GM19452 (cell line): ENCODE data around the gene ZNF470.

Source experiments
- ATAC-seq: cut with Tn5 transposase; IDR thresholded peaks from one replicate; pipeline ENCODE4 v1.9.1; 2021; ENCODE audit not compliant: unreplicated experiment

Gene ZNF470

DNA sequence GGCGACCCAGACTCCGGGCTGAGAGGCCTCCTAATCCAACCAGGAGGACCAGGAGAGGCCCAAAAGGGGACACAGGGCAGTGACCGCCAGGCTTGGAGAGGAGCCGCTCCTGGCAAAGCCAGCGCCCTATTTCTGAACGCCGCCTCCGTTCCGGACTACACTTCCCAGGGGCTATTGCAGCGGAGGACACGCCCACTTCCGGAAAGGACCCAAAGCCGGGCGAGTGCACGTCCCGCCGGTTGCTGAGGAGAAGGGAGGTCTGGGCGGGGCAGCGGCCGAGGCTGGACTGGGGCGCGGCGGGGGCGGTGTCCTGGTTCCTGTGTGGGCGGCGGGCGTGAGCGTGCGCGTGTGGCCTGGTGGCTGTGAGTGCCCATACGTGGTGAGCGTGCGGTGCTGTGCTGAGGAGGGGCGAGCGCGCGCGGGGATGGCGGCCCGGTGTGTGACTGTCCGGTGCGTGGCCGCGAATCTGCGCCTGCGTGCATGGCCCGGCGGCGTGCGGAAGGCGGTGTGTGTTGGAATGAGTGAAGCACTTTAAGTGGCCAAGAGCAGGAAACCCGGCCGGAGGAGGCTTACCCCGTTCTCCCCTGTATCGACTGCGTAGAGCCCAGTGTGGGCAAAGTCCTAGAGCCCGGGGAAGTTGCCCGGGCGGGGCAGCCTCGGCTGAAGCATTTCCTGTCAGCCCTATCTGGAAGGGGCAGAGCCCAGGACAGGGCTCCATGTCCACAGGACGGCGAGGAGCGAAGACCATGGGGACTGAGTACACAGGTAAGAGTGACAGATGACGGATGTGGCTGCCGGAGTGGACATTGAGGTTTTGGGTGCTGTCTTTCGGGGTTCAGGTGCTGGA lies at the start of gene ZNF470:
TSS of gene ZNF470 (plus strand) at position 195 of the 847 bp plus-strand sequence. CDS start 2,844 bp downstream, outside the sequence.
- peak; percentile 98 for ATAC-seq

DNA sequence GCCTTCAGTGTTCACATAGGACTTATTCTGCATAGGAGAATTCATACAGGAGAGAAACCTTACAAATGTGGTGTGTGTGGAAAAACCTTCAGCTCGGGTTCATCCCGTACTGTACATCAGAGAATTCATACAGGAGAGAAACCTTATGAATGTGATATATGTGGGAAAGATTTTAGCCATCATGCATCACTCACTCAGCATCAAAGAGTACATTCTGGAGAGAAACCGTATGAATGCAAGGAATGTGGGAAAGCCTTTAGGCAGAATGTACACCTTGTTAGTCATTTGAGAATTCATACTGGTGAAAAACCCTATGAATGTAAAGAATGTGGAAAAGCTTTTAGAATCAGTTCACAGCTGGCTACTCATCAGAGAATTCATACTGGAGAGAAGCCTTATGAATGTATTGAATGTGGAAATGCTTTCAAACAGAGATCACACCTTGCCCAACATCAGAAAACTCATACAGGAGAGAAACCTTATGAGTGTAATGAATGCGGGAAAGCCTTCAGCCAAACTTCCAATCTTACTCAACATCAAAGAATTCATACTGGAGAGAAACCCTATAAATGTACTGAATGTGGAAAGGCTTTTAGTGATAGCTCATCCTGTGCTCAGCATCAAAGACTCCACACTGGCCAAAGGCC lies 41.9 kb upstream of the ZNF470 start:
- ATAC-seq: no peak

DNA sequence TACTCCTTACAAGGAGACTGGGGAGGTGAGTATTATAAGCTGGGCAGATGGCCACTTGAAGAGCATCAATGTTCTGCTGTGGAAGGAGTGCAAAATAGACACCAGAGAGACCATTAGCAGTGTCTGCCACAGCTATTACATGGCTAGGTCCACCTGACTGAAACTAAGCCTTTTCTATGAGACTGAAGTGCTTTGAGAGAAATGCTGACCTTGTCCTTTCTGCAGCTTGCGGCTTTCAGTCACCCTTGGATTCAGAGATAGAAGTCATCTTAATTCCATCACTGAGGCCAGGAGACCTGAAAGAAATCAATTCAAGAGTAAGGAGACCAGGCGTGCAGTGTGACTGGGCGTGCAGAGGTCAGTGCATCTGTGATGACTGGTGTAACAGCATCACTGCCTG lies 29.8 kb upstream of the ZNF470 start:
- no peak for ATAC-seq

DNA sequence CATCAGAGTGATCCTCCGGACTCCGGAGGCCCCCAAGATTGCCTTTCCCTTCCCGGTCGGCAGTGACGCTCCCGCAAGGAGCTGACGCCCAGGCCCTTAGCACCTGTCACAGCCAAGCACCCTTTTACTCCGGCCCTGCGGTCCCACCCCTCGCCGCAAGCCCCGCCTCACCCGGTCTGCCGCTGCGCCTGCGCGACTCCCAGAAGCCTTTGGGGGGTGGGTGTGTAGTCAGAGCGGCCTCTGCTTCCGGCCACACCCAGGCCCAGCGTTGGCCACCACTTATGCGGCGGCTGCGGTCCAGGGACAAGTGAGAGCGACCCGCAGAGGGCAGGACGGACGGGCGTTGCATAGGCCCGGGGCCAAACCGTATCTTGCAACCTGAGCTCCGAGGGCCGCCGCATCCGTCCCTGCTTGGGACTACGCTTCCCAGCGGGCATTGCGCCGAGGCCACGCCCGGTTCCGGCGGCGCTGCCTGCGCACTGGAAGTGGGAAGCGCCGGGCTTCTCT lies 29.0 kb upstream of the ZNF470 start:
- ATAC-seq: peak; percentile 74

DNA sequence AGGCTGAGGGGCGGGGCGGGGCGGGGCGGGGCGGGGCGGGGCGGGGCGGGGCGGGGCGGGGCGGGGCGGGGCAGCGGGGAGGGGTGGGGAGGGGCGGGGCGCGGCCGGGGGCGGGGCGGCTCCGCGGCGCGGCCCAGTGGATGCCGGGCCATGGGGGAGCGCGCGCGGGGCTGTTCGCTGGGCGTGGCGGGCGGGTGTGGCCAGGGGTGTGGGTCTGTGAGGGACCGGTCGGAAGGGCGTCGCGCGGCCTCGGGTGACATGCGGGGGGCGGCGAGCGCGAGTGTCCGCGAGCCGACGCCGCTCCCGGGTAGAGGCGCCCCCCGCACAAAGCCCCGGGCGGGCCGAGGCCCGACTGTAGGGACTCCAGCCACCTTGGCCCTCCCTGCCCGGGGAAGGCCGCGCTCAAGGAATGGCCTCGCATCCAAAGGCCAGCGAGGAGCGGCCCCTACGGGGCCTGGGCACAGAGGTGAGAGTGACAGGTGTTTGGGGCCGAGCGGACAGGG lies 28.5 kb upstream of the ZNF470 start, which contains the start of gene ZFP28:
TSS of gene ZFP28 (plus strand) at position 188 of the 503 bp plus-strand sequence. CDS start at position 259, 71 bp downstream.
- ATAC-seq: peak; percentile 28

DNA sequence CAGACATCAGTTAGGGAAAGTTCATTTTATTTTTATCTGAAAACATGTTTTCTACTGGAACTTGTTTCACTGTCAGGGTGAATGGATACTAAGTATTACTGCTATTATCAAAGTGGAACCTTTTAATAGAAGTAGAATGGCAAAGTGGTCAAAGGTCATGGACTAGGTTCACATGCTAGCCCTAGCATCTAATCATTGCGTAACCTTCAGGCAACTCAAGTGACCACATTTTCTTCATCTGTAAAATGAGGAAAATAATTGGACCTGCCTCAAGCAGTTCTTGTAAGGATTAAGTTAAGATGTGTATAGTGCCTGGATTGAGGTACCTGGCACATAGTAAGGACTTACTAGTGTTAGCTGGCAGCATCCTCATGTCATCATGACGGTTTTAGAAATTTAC lies 23.5 kb upstream of the ZNF470 start:
- no peak for ATAC-seq

DNA sequence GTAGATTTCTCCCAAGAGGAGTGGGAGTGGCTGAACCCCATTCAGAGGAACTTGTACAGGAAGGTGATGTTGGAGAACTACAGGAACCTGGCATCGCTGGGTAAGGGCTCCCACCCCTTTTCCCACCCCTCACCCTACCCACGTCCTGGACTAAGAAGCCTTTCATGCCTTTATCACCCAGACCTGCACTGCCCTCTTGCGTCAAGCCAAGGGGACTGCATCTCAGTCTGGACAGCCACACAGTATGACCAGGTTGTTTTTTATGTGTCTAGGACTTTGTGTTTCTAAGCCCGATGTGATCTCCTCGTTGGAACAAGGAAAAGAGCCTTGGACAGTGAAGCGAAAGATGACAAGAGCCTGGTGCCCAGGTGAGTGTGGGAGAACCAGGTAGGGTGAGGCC lies 19.7 kb upstream of the ZNF470 start:
- ATAC-seq: no peak

DNA sequence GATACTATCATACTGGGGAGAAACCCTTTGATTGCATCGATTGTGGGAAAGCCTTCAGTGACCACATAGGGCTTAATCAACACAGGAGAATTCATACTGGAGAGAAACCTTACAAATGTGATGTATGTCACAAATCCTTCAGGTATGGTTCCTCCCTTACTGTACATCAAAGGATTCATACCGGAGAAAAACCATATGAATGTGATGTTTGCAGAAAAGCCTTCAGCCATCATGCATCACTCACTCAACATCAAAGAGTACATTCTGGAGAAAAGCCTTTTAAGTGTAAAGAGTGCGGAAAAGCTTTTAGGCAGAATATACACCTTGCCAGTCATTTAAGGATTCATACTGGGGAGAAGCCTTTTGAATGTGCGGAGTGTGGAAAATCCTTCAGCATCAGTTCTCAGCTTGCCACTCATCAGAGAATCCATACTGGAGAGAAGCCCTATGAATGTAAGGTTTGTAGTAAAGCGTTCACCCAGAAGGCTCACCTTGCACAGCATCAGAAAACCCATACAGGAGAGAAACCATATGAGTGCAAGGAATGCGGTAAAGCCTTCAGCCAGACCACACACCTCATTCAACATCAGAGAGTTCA lies 12.9 kb upstream of the ZNF470 start:
- ATAC-seq: no peak

DNA sequence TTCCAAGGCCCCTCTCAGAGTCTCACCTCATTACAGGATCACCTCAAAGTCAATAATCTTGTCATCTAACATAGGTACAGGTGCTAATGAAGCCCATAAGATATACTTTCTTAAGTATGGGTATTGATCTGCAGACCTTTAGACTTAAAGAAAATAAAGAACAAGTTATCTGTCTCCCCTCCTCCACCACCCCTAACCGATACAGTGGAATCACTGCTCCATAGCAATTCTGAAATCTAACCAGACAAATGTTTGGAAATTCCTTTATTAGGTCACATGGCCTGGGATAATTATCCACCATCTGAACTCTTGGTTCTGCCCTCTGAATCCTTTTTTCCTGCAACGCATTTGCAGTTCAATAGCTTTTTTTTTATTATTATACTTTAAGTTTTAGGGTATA lies 4.5 kb upstream of the ZNF470 start:
- no peak for ATAC-seq

DNA sequence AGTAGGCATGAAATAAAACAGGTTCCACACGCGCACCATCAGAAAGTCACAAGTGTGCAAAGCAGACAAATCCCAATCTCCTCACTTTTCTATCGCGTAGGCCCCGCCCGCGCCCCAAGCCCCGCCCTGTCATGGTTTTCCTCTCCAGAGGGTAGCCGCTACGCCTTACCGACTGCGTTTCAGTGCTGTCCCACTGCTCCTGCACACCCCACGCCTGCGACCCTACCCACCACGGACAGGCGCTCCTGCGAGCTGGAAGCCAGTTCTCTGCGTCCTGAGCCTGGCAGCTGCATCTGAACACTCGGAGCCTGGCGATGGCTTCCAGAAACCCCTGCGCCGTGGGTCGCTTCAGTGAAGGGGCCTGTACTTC lies 379 bp upstream of the ZNF470 start:
- peak; percentile 36 for ATAC-seq

DNA sequence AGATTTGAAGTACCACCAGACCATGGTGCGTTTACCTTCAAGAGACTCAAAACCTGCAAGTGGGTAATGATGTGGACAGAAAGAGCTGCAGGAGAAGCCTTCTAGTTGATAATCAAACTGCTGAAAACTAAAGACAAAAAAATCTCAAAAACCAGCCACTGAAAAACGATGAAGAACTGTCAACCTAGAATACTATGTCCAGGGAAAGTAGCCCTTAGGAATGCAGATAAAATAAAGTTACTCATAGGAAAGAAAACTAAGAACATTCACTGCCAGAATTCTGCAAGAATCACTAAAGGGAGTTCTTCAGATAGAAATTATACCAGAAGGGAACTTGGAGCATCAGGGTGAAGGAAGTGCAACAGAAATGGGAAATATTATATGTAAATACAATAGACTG lies 5.3 kb downstream of the ZNF470 start:
- no peak for ATAC-seq

DNA sequence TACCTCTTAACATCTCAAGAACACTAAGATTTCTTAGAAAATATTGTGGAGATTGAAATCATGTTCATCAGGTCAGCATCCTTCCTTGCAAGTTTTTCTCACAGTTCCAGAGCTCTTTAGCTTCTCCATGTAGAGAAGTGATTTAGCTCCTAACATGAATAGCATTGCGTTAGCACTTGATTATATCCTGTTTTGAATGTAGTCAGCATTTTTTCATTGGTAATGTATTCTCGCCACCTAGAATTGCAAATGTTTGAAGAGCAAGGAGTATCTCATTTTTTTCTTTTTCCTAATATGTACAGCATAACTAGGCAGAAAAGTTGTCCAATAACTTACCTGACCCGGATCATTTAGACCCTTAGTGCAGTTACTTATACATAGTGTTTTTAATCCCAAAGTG lies 6.6 kb downstream of the ZNF470 start:
- no peak for ATAC-seq

DNA sequence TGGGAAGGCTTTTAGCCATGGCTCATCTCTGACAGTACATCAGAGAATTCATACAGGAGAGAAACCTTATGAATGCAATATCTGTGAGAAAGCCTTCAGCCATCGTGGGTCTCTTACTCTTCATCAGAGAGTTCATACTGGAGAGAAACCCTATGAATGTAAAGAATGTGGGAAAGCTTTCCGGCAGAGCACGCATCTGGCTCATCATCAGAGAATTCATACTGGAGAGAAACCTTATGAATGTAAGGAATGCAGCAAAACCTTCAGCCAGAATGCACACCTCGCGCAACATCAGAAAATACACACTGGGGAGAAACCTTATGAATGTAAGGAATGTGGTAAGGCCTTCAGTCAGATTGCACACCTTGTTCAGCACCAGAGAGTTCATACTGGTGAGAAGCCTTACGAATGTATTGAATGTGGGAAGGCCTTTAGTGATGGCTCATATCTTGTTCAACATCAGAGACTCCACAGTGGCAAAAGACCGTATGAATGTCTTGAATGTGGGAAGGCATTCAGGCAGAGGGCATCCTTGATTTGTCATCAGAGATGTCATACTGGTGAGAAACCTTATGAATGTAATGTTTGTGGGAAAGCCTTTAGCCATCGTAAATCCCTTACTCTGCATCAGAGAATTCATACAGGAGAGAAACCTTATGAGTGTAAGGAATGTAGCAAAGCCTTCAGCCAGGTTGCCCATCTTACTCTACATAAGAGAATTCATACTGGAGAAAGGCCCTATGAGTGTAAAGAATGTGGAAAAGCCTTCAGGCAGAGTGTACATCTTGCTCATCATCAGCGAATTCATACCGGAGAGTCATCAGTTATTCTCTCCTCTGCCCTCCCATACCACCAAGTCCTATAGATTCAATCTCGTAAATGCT lies 10.7 kb downstream of the ZNF470 start:
- no peak for ATAC-seq

DNA sequence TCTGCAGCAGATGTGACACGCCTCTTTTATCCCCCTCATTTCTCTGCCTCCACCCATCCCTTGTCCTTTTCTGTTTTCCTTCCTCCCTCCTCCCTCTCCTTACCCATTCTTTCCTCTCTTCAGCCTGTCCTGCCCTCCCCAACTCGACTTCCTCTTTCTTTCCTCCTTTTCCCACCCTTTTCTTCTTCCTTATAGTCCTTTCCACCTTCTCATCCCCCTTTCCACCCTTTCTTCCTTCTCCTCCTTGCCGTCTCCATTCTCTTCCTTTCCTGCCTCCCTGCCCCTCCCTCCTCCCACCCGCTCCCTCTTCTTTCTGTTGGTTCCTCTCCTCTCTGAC lies 27.1 kb downstream of the ZNF470 start:
- no peak for ATAC-seq

DNA sequence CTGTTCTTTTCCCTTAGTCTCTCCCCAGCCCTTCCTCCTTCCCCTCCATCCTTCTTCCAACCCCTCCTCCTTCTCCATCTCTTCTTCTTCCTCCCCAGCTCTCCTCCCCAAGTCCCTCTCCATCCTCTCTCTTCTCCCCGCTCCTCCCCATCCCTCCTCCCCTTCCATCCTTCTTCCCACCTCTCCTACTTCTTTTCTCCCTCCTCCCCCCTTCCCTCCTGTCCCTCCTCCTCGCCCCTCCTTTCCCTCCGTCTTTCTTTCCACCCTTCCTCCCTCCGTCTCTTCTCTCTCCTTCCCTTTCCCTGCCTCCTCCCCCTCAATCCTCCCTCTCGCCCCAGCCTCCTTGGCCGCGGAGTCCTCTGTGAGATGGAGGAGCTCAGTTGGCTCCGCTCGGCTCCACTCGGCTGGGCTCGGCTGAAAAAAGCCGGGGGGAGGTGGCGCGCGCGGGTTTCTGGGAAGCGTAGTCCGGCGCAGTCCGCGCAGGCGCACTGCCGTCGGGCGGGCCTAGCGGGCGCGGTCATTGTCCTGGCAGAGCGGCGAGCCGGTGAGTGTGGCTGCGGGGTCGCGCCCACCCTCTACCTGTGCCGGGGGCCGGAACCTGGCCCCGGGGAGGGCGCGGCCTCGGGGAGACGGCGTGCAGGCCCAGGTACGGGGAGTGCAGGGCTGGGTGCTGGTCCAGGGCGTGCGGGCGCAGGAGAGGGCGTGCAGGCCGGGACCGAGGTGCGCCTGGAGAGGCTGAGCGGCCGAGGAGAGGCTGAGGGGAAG lies 27.7 kb downstream of the ZNF470 start, which contains the start of gene ZNF71:
TSS of gene ZNF71 (plus strand) at position 520 of the 765 bp plus-strand sequence. CDS start 6,257 bp downstream, outside the sequence.
- peak; percentile 90 for ATAC-seq

DNA sequence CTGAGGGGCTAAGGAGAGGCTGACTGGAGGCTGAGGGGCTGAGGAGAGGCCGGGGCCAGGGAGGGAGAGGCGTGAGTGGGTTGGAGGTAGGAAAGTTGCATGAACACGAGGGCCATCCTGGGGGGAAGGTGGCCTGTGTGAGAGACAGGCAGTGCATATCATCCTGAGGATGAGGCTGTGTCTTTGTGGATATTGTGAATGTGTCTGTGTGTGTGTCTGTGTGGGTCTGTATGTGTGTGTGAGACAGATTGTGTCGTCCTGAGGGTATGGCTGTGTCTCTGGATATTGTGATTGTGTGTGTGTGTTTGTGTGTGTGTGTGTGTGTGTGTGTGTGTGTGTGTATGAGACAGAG lies 28.3 kb downstream of the ZNF470 start:
- peak; percentile 15 for ATAC-seq

DNA sequence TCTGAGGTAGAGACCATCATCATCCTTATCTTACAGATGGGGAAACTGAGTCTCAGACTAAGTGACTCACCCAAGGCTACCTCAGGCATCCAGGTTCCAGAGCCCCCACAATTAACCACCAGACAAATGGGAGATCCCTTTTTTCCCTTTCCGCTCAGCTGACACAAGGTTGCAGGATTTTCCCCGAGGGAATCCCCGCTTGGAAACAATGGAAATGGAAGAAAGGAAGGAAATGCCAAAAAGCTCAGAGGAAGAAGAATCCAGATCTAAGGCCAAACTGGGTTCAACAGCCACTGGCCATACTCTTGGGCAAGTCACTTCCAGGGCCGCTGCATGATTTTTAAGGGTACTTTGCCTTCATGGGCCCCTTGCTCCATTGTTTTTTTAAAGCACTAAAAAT lies 29.4 kb downstream of the ZNF470 start:
- ATAC-seq: no peak

DNA sequence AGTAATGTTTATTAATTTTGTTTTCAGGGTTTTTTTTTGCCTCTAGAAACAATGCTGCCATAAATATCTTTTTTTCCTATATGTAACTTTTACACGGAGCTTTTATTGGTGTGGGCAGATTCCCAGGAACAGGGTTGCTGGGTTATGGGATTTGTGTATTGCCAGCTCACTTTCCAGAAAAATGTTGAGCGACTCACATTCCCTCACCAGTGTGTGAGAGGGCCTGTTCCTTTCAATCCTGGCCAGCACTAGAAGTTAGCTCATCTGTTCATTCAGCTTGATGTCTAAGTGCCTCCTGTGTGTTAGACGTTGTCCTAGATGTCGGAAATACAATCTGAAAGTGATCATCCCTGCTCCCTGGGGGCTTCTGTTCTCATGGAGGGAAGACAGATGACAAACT lies 30.4 kb downstream of the ZNF470 start:
- ATAC-seq: no peak

DNA sequence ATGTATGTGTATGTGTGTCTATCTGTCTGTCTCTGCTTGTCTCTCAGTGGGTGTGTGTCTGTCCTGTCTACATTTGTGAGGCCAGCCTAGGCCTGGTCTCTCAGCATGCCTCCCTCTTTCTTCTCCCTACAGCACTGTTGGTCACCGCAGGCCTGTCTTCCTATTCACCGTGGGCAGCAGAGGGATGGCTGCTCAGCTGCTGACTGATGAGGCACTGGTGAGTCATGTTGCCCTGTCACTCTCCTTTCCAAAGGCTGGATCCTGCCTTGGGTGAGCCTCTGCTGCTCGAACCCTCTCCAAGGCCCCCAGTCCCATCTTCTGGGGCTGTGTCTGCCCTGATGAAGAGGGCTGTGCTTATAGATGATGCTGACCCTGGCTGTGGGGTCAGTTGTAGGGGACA lies 34.1 kb downstream of the ZNF470 start:
- ATAC-seq: no peak

DNA sequence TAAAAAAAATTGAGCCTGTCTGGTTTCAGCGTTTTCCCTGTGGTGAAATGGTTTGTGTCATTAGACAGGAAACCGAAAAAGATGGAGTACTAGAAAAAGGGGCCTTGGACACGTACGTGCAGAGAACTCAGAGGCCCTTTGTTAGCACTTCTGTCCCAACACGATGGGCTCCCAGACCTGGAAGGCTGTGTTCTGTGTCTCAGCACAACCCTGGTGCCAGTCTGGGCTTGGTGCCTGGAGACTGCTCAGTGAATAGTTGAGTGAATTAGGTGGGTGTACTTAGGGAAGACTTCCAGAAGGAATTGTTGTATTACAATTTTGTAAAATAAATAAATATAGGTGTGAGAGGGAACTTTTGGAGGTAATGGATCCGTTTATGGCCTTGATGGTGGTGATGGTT lies 36.6 kb downstream of the ZNF470 start:
- no peak for ATAC-seq
